IMR-90 (cell line): ENCODE data around the gene IL15RA. TPM values are rescaled to one million over a fixed set of nuclear protein-coding genes. Genes with fewer than 3 reads are reported as not detected.

Experiments used
- ATAC-seq: fragments of 200-7000 bp; cut with Tn5 transposase; 2 replicates; pipeline ENCODE4 v1.9.1; 2020; ENCODE audit warnings: low read depth, mild to moderate bottlenecking, moderate library complexity
- BruUV-seq: library from RNA; stranded (reverse); fragments of 400-500 nt; replicated peaks from 2 replicates; lab custom pipeline; 2021; lab: Mats Ljungman, UMichigan
- CTCF ChIA-PET: fragments of 300-600 bp; formaldehyde crosslinking; extraction: SDS; loops from one replicate; lab custom pipeline; 2021; ENCODE audit warnings: antibody characterized with exemption; lab: Yijun Ruan, JAX
- POLR2A ChIA-PET: fragments of 300-600 bp; sonication (Branson Sonifier 250); formaldehyde crosslinking; loops from one replicate; lab custom pipeline; 2022; ENCODE audit warnings: antibody characterized with exemption; ENCODE audit not compliant: unreplicated experiment; lab: Charles Lee
- DNase-seq: peaks from one replicate; pipeline ENCODE4 v3.0.0; 2013
- H2AFZ ChIP-seq: replicated peaks from 2 replicates; pipeline ENCODE3; 2013; ENCODE audit warnings: low read length, mild to moderate bottlenecking; ENCODE audit not compliant: poor library complexity
- H2AK5ac ChIP-seq: 2 replicates; pipeline ENCODE4 v1.6.1; 2013; ENCODE audit warnings: low read depth, low read length, inconsistent platforms
- H2AK9ac ChIP-seq: replicated peaks from 2 replicates; pipeline ENCODE3; 2013; ENCODE audit warnings: mild to moderate bottlenecking, low read depth, low read length, moderate library complexity; ENCODE audit not compliant: poor library complexity
- H2BK120ac ChIP-seq: 2 replicates; pipeline ENCODE4 v1.6.1; 2013; ENCODE audit warnings: low read depth, low read length, inconsistent platforms
- H2BK15ac ChIP-seq: 3 replicates; pipeline ENCODE4 v1.6.1; 2013; ENCODE audit warnings: low read depth, low read length, inconsistent platforms
- H2BK20ac ChIP-seq: 2 replicates; pipeline ENCODE4 v1.6.1; 2013; ENCODE audit warnings: low read depth, mild to moderate bottlenecking, inconsistent platforms, low read length, moderate library complexity
- H2BK5ac ChIP-seq: 2 replicates; pipeline ENCODE4 v1.6.1; 2013; ENCODE audit warnings: mild to moderate bottlenecking, low read depth, low read length, inconsistent platforms; ENCODE audit not compliant: poor library complexity, severe bottlenecking
- H3K14ac ChIP-seq: replicated peaks from 2 replicates; pipeline ENCODE4 v1.6.1; 2013; ENCODE audit warnings: low read depth, low read length, inconsistent platforms
- H3K18ac ChIP-seq: 2 replicates; pipeline ENCODE4 v1.6.1; 2013; ENCODE audit warnings: low read depth, low read length, control low read depth
- H3K23ac ChIP-seq: 2 replicates; pipeline ENCODE4 v1.6.1; 2013; ENCODE audit warnings: low read depth, low read length, inconsistent platforms
- H3K27ac ChIP-seq: 2 replicates; pipeline ENCODE4 v1.5.1; 2013; ENCODE audit warnings: mild to moderate bottlenecking, control low read depth, low read length; ENCODE audit not compliant: insufficient read depth
- H3K27me3 ChIP-seq: 2 replicates; pipeline ENCODE4 v1.6.1; 2013; ENCODE audit warnings: low read length; ENCODE audit not compliant: control insufficient read depth, insufficient read depth
- H3K36me3 ChIP-seq: 2 replicates; pipeline ENCODE4 v1.6.1; 2013; ENCODE audit warnings: low read length, mixed read lengths; ENCODE audit not compliant: control insufficient read depth, insufficient read depth
- H3K4ac ChIP-seq: 2 replicates; pipeline ENCODE4 v1.6.1; 2013; ENCODE audit warnings: low read depth, low read length, inconsistent platforms
- H3K4me1 ChIP-seq: 2 replicates; pipeline ENCODE4 v1.6.1; 2013; ENCODE audit warnings: low read length, mixed read lengths; ENCODE audit not compliant: control insufficient read depth, insufficient read depth
- H3K4me2 ChIP-seq: 2 replicates; pipeline ENCODE4 v1.6.1; 2013; ENCODE audit warnings: low read depth, mild to moderate bottlenecking, control low read depth, low read length, moderate library complexity
- H3K4me3 ChIP-seq: 2 replicates; pipeline ENCODE4 v1.5.1; 2013; ENCODE audit warnings: low read depth, mild to moderate bottlenecking, control low read depth, low read length, moderate library complexity; ENCODE audit not compliant: insufficient read depth
- H3K56ac ChIP-seq: 2 replicates; pipeline ENCODE4 v1.6.1; 2013; ENCODE audit warnings: low read length, inconsistent platforms; ENCODE audit not compliant: insufficient read depth; ENCODE audit errors: extremely low read depth
- H3K79me1 ChIP-seq, 2 experiments: 2 replicates each; pipeline ENCODE4 v1.6.1; 2013; ENCODE audit warnings: low read length in 2 of 2, inconsistent platforms in 1 of 2, low read depth in 1 of 2
- H3K9ac ChIP-seq: 2 replicates; pipeline ENCODE4 v1.6.1; 2013; ENCODE audit warnings: low read depth, low read length, control low read depth
- H3K9me1 ChIP-seq: 2 replicates; pipeline ENCODE4 v1.6.1; 2013; ENCODE audit warnings: low read length, inconsistent platforms; ENCODE audit not compliant: insufficient read depth
- H3K9me3 ChIP-seq: 2 replicates; pipeline ENCODE4 v1.6.1; 2013; ENCODE audit warnings: low read length; ENCODE audit not compliant: control insufficient read depth, insufficient read depth
- H4K20me1 ChIP-seq: 2 replicates; pipeline ENCODE4 v1.6.1; 2013; ENCODE audit warnings: low read length, inconsistent platforms; ENCODE audit not compliant: insufficient read depth
- H4K5ac ChIP-seq: 2 replicates; pipeline ENCODE4 v1.6.1; 2013; ENCODE audit warnings: mild to moderate bottlenecking, low read depth, low read length, control low read depth
- H4K8ac ChIP-seq, 2 experiments: 2 replicates each; pipeline ENCODE4 v1.6.1; 2013; ENCODE audit warnings: low read depth in 2 of 2, low read length in 2 of 2, control low read depth in 1 of 2, inconsistent platforms in 1 of 2
- H4K91ac ChIP-seq: 2 replicates; pipeline ENCODE4 v1.6.1; 2013; ENCODE audit warnings: low read depth, low read length, inconsistent platforms; ENCODE audit not compliant: insufficient read depth
- BHLHE40 ChIP-seq: fragments of 150-350 bp; IDR thresholded peaks from 2 replicates; pipeline ENCODE4 v1.6.1; 2016; ENCODE audit warnings: mild to moderate bottlenecking, low read depth, low read length
- CEBPB ChIP-seq: IDR thresholded peaks from 2 replicates; pipeline ENCODE4 v1.6.1; 2012; ENCODE audit warnings: low read depth, low read length, improper control_type of control experiment
- CHD1 ChIP-seq: IDR thresholded peaks from 2 replicates; pipeline ENCODE4 v1.6.1; 2012; ENCODE audit warnings: low read depth, low read length, improper control_type of control experiment
- ELK1 ChIP-seq: fragments of 150-350 bp; IDR thresholded peaks from 2 replicates; pipeline ENCODE4 v1.6.1; 2016; ENCODE audit warnings: low read depth, mild to moderate bottlenecking, low read length, moderate library complexity, borderline replicate concordance
- FOS ChIP-seq: fragments of 150-350 bp; IDR thresholded peaks from 2 replicates; pipeline ENCODE4 v1.6.1; 2016; ENCODE audit warnings: low read depth, low read length
- MAFK ChIP-seq: IDR thresholded peaks from 2 replicates; pipeline ENCODE4 v1.6.1; 2012; ENCODE audit warnings: low read depth, low read length, improper control_type of control experiment
- MXI1 ChIP-seq: IDR thresholded peaks from 2 replicates; pipeline ENCODE4 v1.6.1; 2012; ENCODE audit warnings: low read depth, mild to moderate bottlenecking, low read length, moderate library complexity, borderline replicate concordance
- NFE2L2 ChIP-seq: fragments of 150-350 bp; IDR thresholded peaks from 2 replicates; pipeline ENCODE4 v1.6.1; 2016; ENCODE audit warnings: low read depth, mild to moderate bottlenecking, low read length
- POLR2A ChIP-seq: IDR thresholded peaks from 2 replicates; pipeline ENCODE4 v1.6.1; 2012; ENCODE audit warnings: mild to moderate bottlenecking, low read depth, low read length
- RAD21 ChIP-seq: IDR thresholded peaks from 2 replicates; pipeline ENCODE4 v1.6.1; 2012; ENCODE audit warnings: low read length, improper control_type of control experiment
- RCOR1 ChIP-seq: IDR thresholded peaks from 2 replicates; pipeline ENCODE4 v1.6.1; 2012; ENCODE audit warnings: mild to moderate bottlenecking, low read length, improper control_type of control experiment; ENCODE audit not compliant: insufficient replicate concordance
- RFX5 ChIP-seq: IDR thresholded peaks from 2 replicates; pipeline ENCODE4 v1.8.0; 2012; ENCODE audit warnings: low read depth, mild to moderate bottlenecking, low read length, moderate library complexity
- SMC3 ChIP-seq: fragments of 150-350 bp; IDR thresholded peaks from 2 replicates; pipeline ENCODE4 v1.6.1; 2016; ENCODE audit warnings: low read depth, mild to moderate bottlenecking, antibody characterized with exemption, low read length, moderate library complexity
- USF2 ChIP-seq: fragments of 150-350 bp; IDR thresholded peaks from 2 replicates; pipeline ENCODE4 v1.6.1; 2017; ENCODE audit warnings: mild to moderate bottlenecking, antibody characterized with exemption, low read length, low read depth
- WGBS, 2 experiments: methylation state at CpG; one replicate each; pipeline versions ENCODE4 v1.1.5 to v1.1.7; 2013; ENCODE audit warnings: missing lambda C conversion rate in 2 of 2; ENCODE audit not compliant: insufficient read length in 1 of 2; ENCODE audit errors: extremely low coverage in 2 of 2; 5-methylcytosine and 5-hydroxymethylcytosine counted together
- dilution Hi-C: fragments of 300-500 bp; cut with HindIII; formaldehyde crosslinking; loops from one replicate; pipeline ENCODE4 v1.14.3; 2018; ENCODE audit warnings: low sequenced_read_pairs; ENCODE audit not compliant: unreplicated experiment
- in situ Hi-C: fragments of 300-500 bp; cut with MboI; formaldehyde crosslinking; loops from 3 replicates; pipeline ENCODE4 v1.14.3; 2019; ENCODE audit warnings: low sequenced_read_pairs, inconsistent platforms, mixed read lengths
- intact Hi-C: fragments of 100-400 bp; cut with micrococcal nuclease; formaldehyde crosslinking; loops from 2 replicates; pipeline ENCODE4 v1.10.0; 2022
- polyA plus RNA-seq, 3 experiments: library from polyadenylated mRNA; depleted of rRNA; stranded (reverse); fragments of >200 nt; gene quantifications; 2 replicates each; pipeline ENCODE4 v1.2.3, GENCODE V29; 2012; ENCODE audit warnings: low replicate concordance in 1 of 3
- total RNA-seq: library from RNA; depleted of rRNA; stranded (reverse); fragments of >200 nt; gene quantifications from 2 replicates; pipeline ENCODE4 v1.2.3, GENCODE V29; 2012
- TF ChIP-seq, protein P1 (sequence below): conservative IDR thresholded peaks from 2 replicates; pipeline ENCODE4 v1.5.1; 2012; ENCODE audit warnings: mild to moderate bottlenecking, low read depth, low read length, improper control_type of control experiment

The IL15RA gene
- total and polyA plus RNA-seq, 2 of the 4 experiments (the other 2 are of a cell fraction), result 2.0 to 7.6 TPM

DNA sequence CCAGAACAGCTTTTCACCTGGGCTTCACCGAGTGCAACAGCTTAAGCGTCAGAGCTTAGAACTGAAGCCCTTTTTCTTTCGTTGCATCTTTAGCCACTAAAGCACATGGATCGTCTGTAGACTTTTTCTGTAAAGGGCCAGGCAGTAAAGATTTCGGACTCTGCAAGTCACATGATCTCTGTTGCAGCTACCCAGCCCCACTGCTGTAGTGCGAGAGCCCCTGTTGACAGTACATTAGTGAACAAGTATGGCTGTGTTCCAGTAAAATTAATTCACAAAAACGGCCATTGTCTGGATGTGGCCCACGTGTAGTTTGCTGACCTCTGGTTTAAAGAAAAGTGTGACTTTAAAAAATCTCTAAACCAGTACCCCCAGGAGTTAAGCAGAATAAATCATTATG lies 47.9 kb downstream of the IL15RA start:
- CTCF ChIA-PET, result no interaction called here

More for the DNA sequence above, 47.9 kb downstream of the IL15RA start:
- Histone ChIP-seq H2AK9ac (no peak overlapping the region), H3K14ac (no peak overlapping the region), H2BK15ac (no peak overlapping the region), H3K27ac (no peak overlapping the region), H3K4ac (no peak overlapping the region; the same call in 1 of the 2 replicates), H3K36me3 (peaks cover 61% of the 10 kb centered on the region), H3K4me3 (no peak overlapping the region), H2AFZ (no peak overlapping the region), H3K18ac (no peak overlapping the region), H3K9me1 (peaks cover 7% of the 10 kb centered on the region), H4K20me1 (peaks cover 5% of the 10 kb centered on the region), H3K56ac (no peak overlapping the region), H2BK120ac (no peak overlapping the region), H3K4me1 (peaks cover 14% of the 10 kb centered on the region), H3K4me2 (no peak overlapping the region), H2BK5ac (no peak overlapping the region), H4K8ac (no peak overlapping the region), H3K27me3 (no peaks in the 10 kb centered on the region), H4K91ac (no peak overlapping the region), H3K79me1 (peaks cover 14 to 31% of the 10 kb centered on the region in 2 experiments), H2AK5ac (no peak overlapping the region), H3K23ac (no peak overlapping the region), H3K9ac (no peak overlapping the region), H2BK20ac (no peak overlapping the region), H3K9me3 (no peaks in the 10 kb centered on the region), H4K5ac (no peak overlapping the region)
- in situ Hi-C loops, result no loop called here
- intact Hi-C loops, result loop anchor here (5.0 kb wide), 1 partner anchor 37 kb away; the partner anchor contains the start of gene FBH1
- BruUV-seq, result no TSS peak
- dilution Hi-C loops, result no loop called here
- DNase-seq (no peak), ATAC-seq (no peak)
- TF ChIP-seq FOS, result no peak
- TF ChIP-seq CHD1, result no peak
- no peak for TF ChIP-seq RCOR1
- no peak for TF ChIP-seq RAD21
- no peak for TF ChIP-seq SMC3
- no peak for TF ChIP-seq MAFK
- no peak for TF ChIP-seq BHLHE40
- no peak for TF ChIP-seq USF2
- TF ChIP-seq NFE2L2, result no peak
- no peak for TF ChIP-seq CEBPB
- TF ChIP-seq MXI1, result no peak
- TF ChIP-seq RFX5, result no peak
- TF ChIP-seq, protein P1, sequence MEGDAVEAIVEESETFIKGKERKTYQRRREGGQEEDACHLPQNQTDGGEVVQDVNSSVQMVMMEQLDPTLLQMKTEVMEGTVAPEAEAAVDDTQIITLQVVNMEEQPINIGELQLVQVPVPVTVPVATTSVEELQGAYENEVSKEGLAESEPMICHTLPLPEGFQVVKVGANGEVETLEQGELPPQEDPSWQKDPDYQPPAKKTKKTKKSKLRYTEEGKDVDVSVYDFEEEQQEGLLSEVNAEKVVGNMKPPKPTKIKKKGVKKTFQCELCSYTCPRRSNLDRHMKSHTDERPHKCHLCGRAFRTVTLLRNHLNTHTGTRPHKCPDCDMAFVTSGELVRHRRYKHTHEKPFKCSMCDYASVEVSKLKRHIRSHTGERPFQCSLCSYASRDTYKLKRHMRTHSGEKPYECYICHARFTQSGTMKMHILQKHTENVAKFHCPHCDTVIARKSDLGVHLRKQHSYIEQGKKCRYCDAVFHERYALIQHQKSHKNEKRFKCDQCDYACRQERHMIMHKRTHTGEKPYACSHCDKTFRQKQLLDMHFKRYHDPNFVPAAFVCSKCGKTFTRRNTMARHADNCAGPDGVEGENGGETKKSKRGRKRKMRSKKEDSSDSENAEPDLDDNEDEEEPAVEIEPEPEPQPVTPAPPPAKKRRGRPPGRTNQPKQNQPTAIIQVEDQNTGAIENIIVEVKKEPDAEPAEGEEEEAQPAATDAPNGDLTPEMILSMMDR, result no peak
- TF ChIP-seq ELK1, result no peak
- no peak for TF ChIP-seq POLR2A
- POLR2A ChIA-PET, result no interaction called here
- 100% methylated on average over 3 of the region's 8 CpGs; no CpG with 5 or more reads in 1 of the 2 experiments for WGBS, 2 experiments
